Right lobe of liver (tissue), 4 donors: ENCODE data around the gene SPATS2.

Experiments
- CTCF ChIP-seq, 4 donors: fragments of 200-600 bp in 3 of 4; fragments of 450-650 bp in 1 of 4; IDR thresholded peaks; one replicate each; pipeline versions ENCODE4 v1.5.1 to v1.8.0; 2016 to 2022; ENCODE audit warnings: antibody characterized with exemption in 4 of 4, mild to moderate bottlenecking in 2 of 4
- POLR2A ChIP-seq: fragments of 450-650 bp; IDR thresholded peaks from one replicate; pipeline ENCODE4 v1.6.1; 2017; ENCODE audit warnings: antibody characterized with exemption, mild to moderate bottlenecking
- donor health status: DM: no; HTN: no; CAD: no.
- donor health status: DM: no; HTN: no; CAD: no.
- donor health status: DM: no; HTN: yes; CAD: no.

DNA sequence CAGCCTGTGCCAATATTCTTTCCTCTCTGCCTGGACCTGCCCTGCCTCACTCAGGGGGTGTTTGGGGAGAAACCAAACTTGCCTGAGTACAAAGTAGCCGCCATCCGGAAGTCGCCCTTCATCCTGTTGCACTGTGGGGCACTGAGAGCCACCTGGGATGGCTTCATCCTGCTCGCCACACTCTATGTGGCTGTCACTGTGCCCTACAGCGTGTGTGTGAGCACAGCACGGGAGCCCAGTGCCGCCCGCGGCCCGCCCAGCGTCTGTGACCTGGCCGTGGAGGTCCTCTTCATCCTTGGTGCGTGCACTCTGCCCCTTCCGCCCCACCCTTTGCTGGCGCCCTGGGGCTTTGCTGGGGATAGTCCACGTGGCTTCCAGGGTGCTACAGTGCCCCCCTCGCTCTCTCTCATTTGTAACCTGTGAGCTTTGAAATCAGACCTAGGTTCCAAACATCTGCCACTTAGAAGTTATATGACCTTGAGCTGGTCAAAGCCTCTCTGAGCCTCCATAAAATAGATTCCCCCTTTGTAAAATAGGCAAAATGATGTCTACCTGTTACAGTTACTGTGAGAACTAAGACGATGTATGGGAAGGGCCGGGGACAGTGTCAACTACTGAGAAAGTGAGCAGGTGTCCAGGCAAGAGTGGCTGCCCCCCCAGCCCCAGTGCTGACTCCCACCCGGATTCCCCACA lies 176.1 kb downstream of the SPATS2 start:
- TF ChIP-seq CTCF (IDR thresholded peaks at IDR 0.05) (no peak), POLR2A (no peak)
